Measurements from ENCODE around the gene RBMS3. TPM values are rescaled to one million over a fixed set of nuclear protein-coding genes. Genes with fewer than 3 reads are reported as not detected.

The RBMS3 gene
- total and polyA plus RNA-seq, 2 experiments from 2014 or later, result 34.9 to 37.1 TPM

- Histone ChIP-seq H3K4me2 (no peak overlapping the region), H3K9me2 (replicated peaks; ENCODE audit: insufficient read depth) (no peaks in the 10 kb centered on the region), H4K20me1 (ENCODE audit: insufficient read depth, poor library complexity, severe bottlenecking) (no peaks in the 10 kb centered on the region), H3K79me2 (no peaks in the 10 kb centered on the region), H3K27ac (no peak overlapping the region), H3K27me3 (no peaks in the 10 kb centered on the region), H3K36me3 (replicated peaks; ENCODE audit: insufficient read depth, low read depth) (no peaks in the 10 kb centered on the region), H3K9me3 (ENCODE audit: low read depth) (no peaks in the 10 kb centered on the region), H3K4me3 (no peak overlapping the region), H2AFZ (no peak overlapping the region), H3K4me1 (ENCODE audit: insufficient read depth) (no peaks in the 10 kb centered on the region)
- WGBS (ENCODE audit: low lambda C conversion rate, missing lambda C conversion rate), result 51% methylated on average over 3 of the region's 3 CpGs
- no peak for TF ChIP-seq CTCF (IDR thresholded peaks at IDR 0.05; ENCODE audit: poor library complexity)
- no peak for TF ChIP-seq EZH2phosphoT487 (IDR thresholded peaks at IDR 0.05; ENCODE audit: low read depth, severe bottlenecking, unreplicated experiment)
- no peak for TF ChIP-seq EZH2 (IDR thresholded peaks at IDR 0.05; ENCODE audit: borderline replicate concordance)
- DNase-seq (ENCODE audit: low spot score), result no peak
Observed at GRCh38 chr3:29597376-29598008, 316.6 kb downstream of the RBMS3 start.

- H4K20me1 ChIP-seq (ENCODE audit: insufficient read depth, poor library complexity, severe bottlenecking), result no peaks in the 10 kb centered on the region
- H3K79me2 ChIP-seq, result no peaks in the 10 kb centered on the region
- H3K27ac ChIP-seq, result no peak overlapping the region
- no peaks in the 10 kb centered on the region for H3K9me2 ChIP-seq (replicated peaks; ENCODE audit: insufficient read depth)
- H3K36me3 ChIP-seq (replicated peaks; ENCODE audit: insufficient read depth, low read depth), result no peaks in the 10 kb centered on the region
- no peak overlapping the region for H3K4me2 ChIP-seq
- H3K27me3 ChIP-seq, result no peaks in the 10 kb centered on the region
- DNase-seq (ENCODE audit: low spot score), result no peak
- WGBS (ENCODE audit: low lambda C conversion rate, missing lambda C conversion rate), result 65% methylated on average over 4 of the region's 4 CpGs
- no peak overlapping the region for H3K4me3 ChIP-seq
- H2AFZ ChIP-seq, result no peak overlapping the region
- no peaks in the 10 kb centered on the region for H3K4me1 ChIP-seq (ENCODE audit: insufficient read depth)
- TF ChIP-seq EZH2 (IDR thresholded peaks at IDR 0.05; ENCODE audit: borderline replicate concordance) (no peak), CTCF (IDR thresholded peaks at IDR 0.05; ENCODE audit: poor library complexity) (no peak), EZH2phosphoT487 (IDR thresholded peaks at IDR 0.05; ENCODE audit: low read depth, severe bottlenecking, unreplicated experiment) (no peak)
- H3K9me3 ChIP-seq (ENCODE audit: low read depth), result no peaks in the 10 kb centered on the region
Observed at GRCh38 chr3:29601861-29602585, 321.2 kb downstream of the RBMS3 start.

- Histone ChIP-seq H3K27ac (no peak overlapping the region), H3K4me3 (no peak overlapping the region), H3K4me2 (no peak overlapping the region), H3K79me2 (no peaks in the 10 kb centered on the region), H3K9me3 (ENCODE audit: low read depth) (no peaks in the 10 kb centered on the region), H2AFZ (no peak overlapping the region), H3K36me3 (replicated peaks; ENCODE audit: insufficient read depth, low read depth) (no peaks in the 10 kb centered on the region), H3K27me3 (no peaks in the 10 kb centered on the region), H4K20me1 (ENCODE audit: insufficient read depth, poor library complexity, severe bottlenecking) (no peaks in the 10 kb centered on the region), H3K4me1 (ENCODE audit: insufficient read depth) (no peaks in the 10 kb centered on the region), H3K9me2 (replicated peaks; ENCODE audit: insufficient read depth) (no peaks in the 10 kb centered on the region)
- WGBS (ENCODE audit: low lambda C conversion rate, missing lambda C conversion rate), result 87% methylated on average over 2 of the region's 2 CpGs
- no peak for DNase-seq (ENCODE audit: low spot score)
- no peak for TF ChIP-seq CTCF (IDR thresholded peaks at IDR 0.05; ENCODE audit: poor library complexity)
- TF ChIP-seq EZH2 (IDR thresholded peaks at IDR 0.05; ENCODE audit: borderline replicate concordance), result no peak
- TF ChIP-seq EZH2phosphoT487 (IDR thresholded peaks at IDR 0.05; ENCODE audit: low read depth, severe bottlenecking, unreplicated experiment), result no peak
Observed at GRCh38 chr3:29605845-29606244, 325.0 kb downstream of the RBMS3 start.

All from hepatocyte (in vitro differentiated cells).